T-helper 2 cell (primary cell): Measurements from ENCODE around the gene EIF4G1.
A peak's percentile ranks its signal among the peaks of the same experiment; 100 is the strongest.

Source experiments
- DNase-seq, 5 experiments: peaks; one replicate each; pipeline versions ENCODE4 v3.0.0 to v3.0.0-alpha.2; 2012 to 2022

EIF4G1 gene

GRCh38 chr3:184351511-184352148, 37.2 kb downstream of the EIF4G1 start:
- DNase-seq: no peak

GRCh38 chr3:184352149-184352785, 37.9 kb downstream of the EIF4G1 start:
- no peak for DNase-seq

GRCh38 chr3:184352897-184353545, 38.6 kb downstream of the EIF4G1 start:
- no peak for DNase-seq

- DNase-seq: no peak
Observed at GRCh38 chr3:184353546-184353941, 39.1 kb downstream of the EIF4G1 start.

- DNase-seq: peak; percentile 27 to 70 (median 49)
Observed at GRCh38 chr3:184354121-184354728, 39.8 kb downstream of the EIF4G1 start.

GRCh38 chr3:184354754-184355153, 40.3 kb downstream of the EIF4G1 start:
- no peak for DNase-seq

DNA sequence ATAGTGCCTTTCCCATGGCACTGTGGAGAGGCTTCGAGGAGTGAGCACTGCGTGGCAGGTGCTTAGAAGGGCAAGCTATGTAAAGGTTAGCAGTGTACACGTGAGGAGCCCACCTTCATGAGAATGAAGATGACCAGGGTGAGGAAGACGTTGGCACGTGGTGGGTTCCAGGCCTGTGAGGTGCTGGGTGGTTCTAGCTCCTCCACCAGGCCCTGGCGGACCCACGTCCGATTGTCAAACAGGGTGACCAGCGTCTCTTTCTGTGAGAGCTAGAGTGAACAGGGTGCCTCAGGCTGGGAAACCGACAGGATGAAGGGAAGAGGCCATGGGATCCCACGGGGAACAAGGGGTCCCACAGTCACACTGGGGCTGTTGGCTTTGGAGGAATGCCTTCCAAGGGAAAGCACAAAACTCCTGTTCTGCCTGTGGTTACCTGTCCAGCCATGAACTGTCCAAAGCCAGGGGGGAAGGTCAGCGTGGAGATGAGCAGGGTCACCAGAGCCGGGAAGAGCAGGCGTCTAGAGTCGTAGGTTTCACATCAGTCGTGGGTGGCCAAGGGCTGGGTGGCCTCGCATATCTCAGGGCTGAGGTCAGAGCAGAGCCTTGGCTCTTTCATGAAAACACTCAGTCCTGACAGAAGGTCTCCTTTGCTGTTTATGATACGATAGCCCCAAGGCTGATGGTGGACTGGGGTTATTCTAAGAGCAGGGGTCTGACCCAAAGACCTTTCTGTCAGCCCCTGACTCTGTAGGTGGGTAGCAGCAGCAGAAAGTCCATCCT, 41.0 kb downstream of the EIF4G1 start:
- DNase-seq: no peak

- DNase-seq: no peak
Observed at GRCh38 chr3:184357248-184358123, 43.1 kb downstream of the EIF4G1 start.

GRCh38 chr3:184358124-184358767, 43.8 kb downstream of the EIF4G1 start:
- DNase-seq: no peak

DNA sequence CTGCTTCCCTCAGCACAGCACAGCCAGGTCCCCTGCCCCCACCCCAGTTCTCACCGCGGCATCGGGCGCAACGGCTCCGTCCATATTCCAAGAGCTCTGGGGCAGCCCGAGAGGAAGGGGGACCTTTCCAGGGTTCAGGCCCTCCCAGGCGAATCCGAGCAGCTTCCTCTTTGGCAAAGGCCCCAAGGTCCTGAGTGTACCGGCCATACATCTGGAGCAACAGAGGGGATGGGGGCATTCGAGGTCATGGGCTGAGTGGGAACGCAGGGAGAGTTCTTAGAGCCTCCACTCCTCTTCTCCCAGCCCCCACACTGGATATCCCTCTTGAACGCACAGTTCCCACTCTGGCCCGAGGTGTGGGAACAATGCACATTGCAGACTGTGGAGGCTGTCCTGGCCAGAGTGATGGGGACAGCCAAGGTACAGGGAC, 44.5 kb downstream of the EIF4G1 start:
- no peak for DNase-seq

- DNase-seq: no peak
Observed at GRCh38 chr3:184359610-184360009, 45.2 kb downstream of the EIF4G1 start.

GRCh38 chr3:184360070-184360928, 45.9 kb downstream of the EIF4G1 start:
- DNase-seq: no peak

DNA sequence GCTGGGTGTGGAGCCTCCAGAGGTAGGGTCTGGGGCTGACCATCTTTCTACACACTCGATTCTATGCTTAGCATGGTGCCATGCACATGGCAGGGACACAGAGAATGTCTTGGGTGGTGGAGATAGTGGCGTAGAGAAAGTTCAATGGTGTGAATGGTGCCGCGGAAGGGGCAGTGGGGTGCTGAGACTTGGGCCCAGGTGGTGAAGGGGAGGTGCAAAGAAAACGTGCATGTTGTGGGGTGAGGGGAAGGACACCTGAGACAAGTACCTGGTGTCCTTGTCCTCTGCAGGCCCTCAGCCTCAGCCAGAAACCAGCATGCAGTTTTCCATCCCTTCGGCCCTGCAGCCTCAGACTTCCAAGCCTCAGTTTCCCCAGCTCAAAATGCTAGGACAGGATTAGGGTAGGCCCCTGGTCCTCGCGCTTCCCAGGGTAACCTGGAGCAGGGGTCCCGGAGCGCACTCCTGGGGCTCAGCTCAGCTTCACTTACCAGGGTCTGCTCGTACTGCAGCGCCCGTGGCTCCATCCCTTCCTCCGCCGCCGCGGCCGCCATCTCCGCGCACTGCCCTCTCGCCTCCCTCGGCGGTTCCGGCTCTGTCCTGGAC, 46.6 kb downstream of the EIF4G1 start:
- DNase-seq: no peak

DNA sequence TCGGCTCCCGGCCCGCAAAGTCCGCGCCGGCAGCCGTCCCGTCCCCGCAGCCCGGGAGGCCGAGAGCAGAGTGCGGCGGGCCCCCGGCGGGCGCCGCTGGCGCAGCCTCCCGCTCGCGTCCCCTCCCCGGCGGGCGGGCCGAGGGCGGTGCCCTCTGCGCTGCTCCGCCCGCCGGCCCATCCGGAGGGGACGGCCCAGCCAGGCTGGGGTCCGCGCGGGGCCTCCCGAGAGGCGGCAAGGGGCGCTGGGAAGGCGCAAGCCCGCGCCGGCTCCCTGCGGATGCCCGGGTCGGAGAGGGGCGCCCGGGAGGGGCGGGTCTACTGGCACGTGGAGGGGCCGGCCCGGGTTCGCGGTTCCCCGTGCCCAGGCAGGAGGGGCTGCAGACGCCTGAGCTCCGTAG, 47.1 kb downstream of the EIF4G1 start, which contains the start of the genes CLCN2 and POLR2H:
TSS of gene CLCN2 (minus strand) at position 74 of the 400 bp plus-strand sequence. CDS start 126 bp downstream, outside the sequence.
TSS of gene POLR2H (plus strand) at position 179 of the 400 bp plus-strand sequence. CDS start 1,783 bp downstream, outside the sequence.
- peak in 4 of 5 experiments; percentile 23 to 46 (median 33) for DNase-seq

GRCh38 chr3:184361932-184362667, 47.7 kb downstream of the EIF4G1 start:
- DNase-seq: peak in 3 of 5 experiments; percentile 15 to 57 (median 18)

- peak; percentile 82 to 97 (median 92) for DNase-seq
Observed at GRCh38 chr3:184362668-184363546, 48.5 kb downstream of the EIF4G1 start.

- DNase-seq: no peak
Observed at GRCh38 chr3:184366619-184367289, 52.3 kb downstream of the EIF4G1 start.
